ENCODE data around the gene OR9I1. TPM values are rescaled to one million over a fixed set of nuclear protein-coding genes. Genes with fewer than 3 reads are reported as not detected.

Gene OR9I1
- total RNA-seq, 1 experiment from 2014 or later, result not detected

- POLR2A ChIA-PET, result no interaction called here
- no peaks in the 10 kb centered on the region for H3K4me1 ChIP-seq
- H3K9me3 ChIP-seq, result no peaks in the 10 kb centered on the region
- Mint-ChIP-seq H3K27me3 (ENCODE audit: insufficient read depth, unreplicated experiment) (no peaks in the 10 kb centered on the region), H3K4me3 (ENCODE audit: unreplicated experiment) (no peak overlapping the region), H3K36me3 (ENCODE audit: insufficient read depth, unreplicated experiment) (no peaks in the 10 kb centered on the region), H3K27ac (ENCODE audit: unreplicated experiment) (no peak overlapping the region), H3K9me3 (ENCODE audit: unreplicated experiment) (no peaks in the 10 kb centered on the region), H3K4me1 (ENCODE audit: low read depth, unreplicated experiment) (no peaks in the 10 kb centered on the region)
- intact Hi-C loops (cut with micrococcal nuclease; ENCODE audit: unreplicated experiment), result loop anchor here (10.0 kb wide), 1 partner anchor 446 kb away; no protein-coding TSS in a partner anchor
- CTCF ChIA-PET, result no interaction called here
- no peaks in the 10 kb centered on the region for H3K27me3 ChIP-seq (replicated peaks; ENCODE audit: control insufficient read depth, insufficient read depth, low read length)
- TF ChIP-seq CTCF (IDR thresholded peaks at IDR 0.05; ENCODE audit: insufficient read depth in 1 of 2, low read depth in 1 of 2, low read length in 1 of 2, severe bottlenecking in 1 of 2, unreplicated experiment in 1 of 2), result no peak
- H3K36me3 ChIP-seq (ENCODE audit: control insufficient read depth, insufficient read depth, low read length), result no peaks in the 10 kb centered on the region
- no peak overlapping the region for H3K4me3 ChIP-seq (ENCODE audit: low read depth, low read length)
- no peak for DNase-seq
- no TSS peak for BruUV-seq (replicated peaks)
Measured at GRCh38 chr11:58068655-58069054, 56.7 kb downstream of the OR9I1 start.

GRCh38 chr11:58067685-58068084 lies 57.6 kb downstream of the OR9I1 start:
- no peak overlapping the region for H3K4me3 ChIP-seq (ENCODE audit: low read depth, low read length)
- ChIA-PET CTCF (no interaction called here), POLR2A (no interaction called here)
- no peaks in the 10 kb centered on the region for H3K9me3 Mint-ChIP-seq (ENCODE audit: unreplicated experiment)
- H3K27me3 Mint-ChIP-seq (ENCODE audit: insufficient read depth, unreplicated experiment), result no peaks in the 10 kb centered on the region
- H3K36me3 Mint-ChIP-seq (ENCODE audit: insufficient read depth, unreplicated experiment), result no peaks in the 10 kb centered on the region
- BruUV-seq (replicated peaks), result no TSS peak
- no peaks in the 10 kb centered on the region for H3K36me3 ChIP-seq (ENCODE audit: control insufficient read depth, insufficient read depth, low read length)
- H3K4me1 ChIP-seq, result no peaks in the 10 kb centered on the region
- no peaks in the 10 kb centered on the region for H3K9me3 ChIP-seq
- no peaks in the 10 kb centered on the region for H3K27me3 ChIP-seq (replicated peaks; ENCODE audit: control insufficient read depth, insufficient read depth, low read length)
- intact Hi-C loops (cut with micrococcal nuclease; ENCODE audit: unreplicated experiment), result loop anchor here (10.0 kb wide), 1 partner anchor 447 kb away; no protein-coding TSS in a partner anchor
- H3K4me1 Mint-ChIP-seq (ENCODE audit: low read depth, unreplicated experiment), result no peaks in the 10 kb centered on the region
- no peak for DNase-seq
- H3K4me3 Mint-ChIP-seq (ENCODE audit: unreplicated experiment), result no peak overlapping the region
- TF ChIP-seq CTCF (IDR thresholded peaks at IDR 0.05; ENCODE audit: insufficient read depth in 1 of 2, low read depth in 1 of 2, low read length in 1 of 2, severe bottlenecking in 1 of 2, unreplicated experiment in 1 of 2), result no peak
- no peak overlapping the region for H3K27ac Mint-ChIP-seq (ENCODE audit: unreplicated experiment)

Other genes with a start within 250 kb of the OR9I1 start
- gene OR9Q1, start 101.6 kb downstream of the OR9I1 start, total RNA-seq (2022), result not detected in 2 replicates
- gene OR6Q1, start 94.6 kb downstream of the OR9I1 start, total RNA-seq (2022), result not detected in 2 replicates
- gene OR9Q2, start 63.5 kb upstream of the OR9I1 start, total RNA-seq (2022), result not detected in 2 replicates
- not detected in 2 replicates for gene OR1S2, start 78.6 kb upstream of the OR9I1 start, total RNA-seq (2022)
- gene OR1S1, start 87.2 kb upstream of the OR9I1 start, total RNA-seq (2022), result not detected in 2 replicates
- not detected in 2 replicates for gene OR10Q1, start 103.4 kb upstream of the OR9I1 start, total RNA-seq (2022)
- gene OR10W1, start 142.7 kb upstream of the OR9I1 start, total RNA-seq (2022), result not detected in 2 replicates
- not detected in 2 replicates for gene OR5B17, start 233.5 kb upstream of the OR9I1 start, total RNA-seq (2022)